ENCODE results near the gene GPR151. TPM values are rescaled to one million over a fixed set of nuclear protein-coding genes. Genes with fewer than 3 reads are reported as not detected.

The GPR151 gene
- total RNA-seq, 3 donors from 2014 or later (not counting 1 experiment from before 2014, with no cell fraction given) = not detected

DNA sequence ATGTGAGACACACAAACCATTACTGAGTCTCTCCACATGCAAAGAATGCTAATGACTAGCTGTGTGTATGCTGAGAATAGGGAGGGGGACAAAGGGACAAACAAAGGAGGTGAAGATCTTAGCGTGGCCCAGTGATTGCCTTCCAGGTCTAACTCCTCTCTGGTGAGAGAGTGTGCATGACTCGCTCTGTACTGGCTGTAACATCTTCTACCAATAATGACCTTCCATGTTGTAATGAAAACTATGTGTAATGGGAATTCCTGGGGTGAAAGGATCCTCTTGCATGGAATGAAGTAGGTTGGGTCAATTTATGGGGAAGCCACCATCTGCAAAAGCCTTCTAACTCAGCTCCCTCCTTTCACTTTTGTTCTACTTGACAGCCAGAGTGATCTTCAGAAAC lies 24.4 kb upstream of the GPR151 start:
- no peaks in the 10 kb centered on the region for H3K36me3 ChIP-seq (ENCODE audit: control insufficient read depth, insufficient read depth, low read length)
- peaks cover 0 to 4% of the 10 kb centered on the region in 2 donors for H3K27me3 Mint-ChIP-seq (ENCODE audit: low read depth in 2 of 2)
- no peak for DNase-seq
- no peak overlapping the region for H3K4me3 ChIP-seq (ENCODE audit: low read length)
- H3K4me1 Mint-ChIP-seq = no peaks in the 10 kb centered on the region
- TF ChIP-seq, protein P1, sequence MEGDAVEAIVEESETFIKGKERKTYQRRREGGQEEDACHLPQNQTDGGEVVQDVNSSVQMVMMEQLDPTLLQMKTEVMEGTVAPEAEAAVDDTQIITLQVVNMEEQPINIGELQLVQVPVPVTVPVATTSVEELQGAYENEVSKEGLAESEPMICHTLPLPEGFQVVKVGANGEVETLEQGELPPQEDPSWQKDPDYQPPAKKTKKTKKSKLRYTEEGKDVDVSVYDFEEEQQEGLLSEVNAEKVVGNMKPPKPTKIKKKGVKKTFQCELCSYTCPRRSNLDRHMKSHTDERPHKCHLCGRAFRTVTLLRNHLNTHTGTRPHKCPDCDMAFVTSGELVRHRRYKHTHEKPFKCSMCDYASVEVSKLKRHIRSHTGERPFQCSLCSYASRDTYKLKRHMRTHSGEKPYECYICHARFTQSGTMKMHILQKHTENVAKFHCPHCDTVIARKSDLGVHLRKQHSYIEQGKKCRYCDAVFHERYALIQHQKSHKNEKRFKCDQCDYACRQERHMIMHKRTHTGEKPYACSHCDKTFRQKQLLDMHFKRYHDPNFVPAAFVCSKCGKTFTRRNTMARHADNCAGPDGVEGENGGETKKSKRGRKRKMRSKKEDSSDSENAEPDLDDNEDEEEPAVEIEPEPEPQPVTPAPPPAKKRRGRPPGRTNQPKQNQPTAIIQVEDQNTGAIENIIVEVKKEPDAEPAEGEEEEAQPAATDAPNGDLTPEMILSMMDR (IDR thresholded peaks at IDR 0.05) = no peak
- no peaks in the 10 kb centered on the region for H3K9me3 ChIP-seq (ENCODE audit: control insufficient read depth, insufficient read depth, low read length)
- ATAC-seq = no peak
- no peaks in the 10 kb centered on the region for H3K9me3 Mint-ChIP-seq
- no peaks in the 10 kb centered on the region for H3K27me3 ChIP-seq (ENCODE audit: control insufficient read depth, insufficient read depth, low read length)
- H3K27ac ChIP-seq (ENCODE audit: low read length) = no peak overlapping the region
- no peaks in the 10 kb centered on the region for H3K36me3 Mint-ChIP-seq
- intact Hi-C loops (cut with micrococcal nuclease) = loop anchor here (10.0 kb wide), 1 partner anchor 124 kb away; no protein-coding TSS in a partner anchor
- no peak overlapping the region for H3K27ac Mint-ChIP-seq
- 92% methylated on average over 1 of the region's 2 CpGs for WGBS (ENCODE audit: insufficient coverage)
- H3K4me3 Mint-ChIP-seq = no peak overlapping the region
- H3K4me1 ChIP-seq (ENCODE audit: control insufficient read depth, insufficient read depth, low read length) = no peaks in the 10 kb centered on the region

DNA sequence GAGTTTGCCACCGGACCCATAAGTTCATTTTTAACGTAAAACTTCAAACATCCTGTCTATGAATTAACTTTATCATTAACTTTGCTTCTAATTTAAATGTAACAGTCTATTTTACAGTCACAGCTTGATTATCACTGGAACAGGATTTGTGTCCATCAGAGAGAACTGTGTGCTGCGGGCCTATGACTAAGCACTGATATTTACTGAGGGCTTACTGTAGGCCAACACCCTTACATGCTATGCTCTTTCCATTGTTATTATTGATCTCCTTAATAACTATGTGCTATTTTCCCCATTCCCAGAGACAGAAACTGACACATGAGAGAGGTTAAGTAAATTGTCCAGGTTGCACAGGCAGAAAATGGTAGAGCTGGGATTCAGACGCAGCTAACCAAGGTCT lies 24.0 kb upstream of the GPR151 start:
- H3K4me1 Mint-ChIP-seq = no peaks in the 10 kb centered on the region
- ATAC-seq (no peak), DNase-seq (no peak)
- no peaks in the 10 kb centered on the region for H3K9me3 Mint-ChIP-seq
- Histone ChIP-seq H3K27me3 (ENCODE audit: control insufficient read depth, insufficient read depth, low read length) (no peaks in the 10 kb centered on the region), H3K36me3 (ENCODE audit: control insufficient read depth, insufficient read depth, low read length) (no peaks in the 10 kb centered on the region), H3K4me1 (ENCODE audit: control insufficient read depth, insufficient read depth, low read length) (no peaks in the 10 kb centered on the region), H3K9me3 (ENCODE audit: control insufficient read depth, insufficient read depth, low read length) (no peaks in the 10 kb centered on the region), H3K4me3 (ENCODE audit: low read length) (no peak overlapping the region), H3K27ac (ENCODE audit: low read length) (no peak overlapping the region)
- no peaks in the 10 kb centered on the region for H3K36me3 Mint-ChIP-seq
- WGBS (ENCODE audit: insufficient coverage) = 97% methylated on average over 4 of the region's 4 CpGs
- no peak overlapping the region for H3K4me3 Mint-ChIP-seq
- peaks cover 0 to 4% of the 10 kb centered on the region in 2 donors for H3K27me3 Mint-ChIP-seq (ENCODE audit: low read depth in 2 of 2)
- intact Hi-C loops (cut with micrococcal nuclease) = loop anchor here (10.0 kb wide), 1 partner anchor 125 kb away; no protein-coding TSS in a partner anchor
- no peak overlapping the region for H3K27ac Mint-ChIP-seq
- TF ChIP-seq, protein P1 (IDR thresholded peaks at IDR 0.05) = no peak

DNA sequence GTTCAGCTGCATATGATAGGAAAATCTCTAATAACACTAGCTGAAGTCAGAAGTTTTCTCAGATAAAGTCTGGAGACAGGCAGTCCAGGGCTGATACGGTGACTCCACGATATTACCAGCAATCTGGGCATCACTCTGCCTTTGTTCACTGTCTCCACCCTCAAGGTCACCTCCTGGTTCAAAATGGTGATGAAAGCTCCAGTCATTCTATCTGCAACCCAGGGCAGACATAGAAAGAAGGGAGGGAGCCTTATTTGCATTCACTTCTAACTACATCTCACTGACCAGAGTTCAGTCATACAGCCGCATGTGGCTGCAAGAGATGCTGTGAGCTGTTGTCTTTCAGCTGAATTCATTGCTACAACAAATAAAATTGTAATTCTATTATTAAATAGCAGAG lies 22.4 kb upstream of the GPR151 start:
- intact Hi-C loops (cut with micrococcal nuclease) = no loop called here
- Mint-ChIP-seq H3K36me3 (no peaks in the 10 kb centered on the region), H3K9me3 (no peaks in the 10 kb centered on the region), H3K27ac (no peak overlapping the region), H3K27me3 (ENCODE audit: low read depth in 2 of 2) (peaks cover 0 to 4% of the 10 kb centered on the region in 2 donors), H3K4me1 (peaks cover 2% of the 10 kb centered on the region in 2 donors), H3K4me3 (no peak overlapping the region)
- no peaks in the 10 kb centered on the region for H3K9me3 ChIP-seq (ENCODE audit: control insufficient read depth, insufficient read depth, low read length)
- DNase-seq (no peak), ATAC-seq (no peak)
- no peaks in the 10 kb centered on the region for H3K36me3 ChIP-seq (ENCODE audit: control insufficient read depth, insufficient read depth, low read length)
- WGBS (ENCODE audit: insufficient coverage) = 87% methylated on average over 2 of the region's 3 CpGs
- no peaks in the 10 kb centered on the region for H3K27me3 ChIP-seq (ENCODE audit: control insufficient read depth, insufficient read depth, low read length)
- no peak overlapping the region for H3K27ac ChIP-seq (ENCODE audit: low read length)
- no peaks in the 10 kb centered on the region for H3K4me1 ChIP-seq (ENCODE audit: control insufficient read depth, insufficient read depth, low read length)
- TF ChIP-seq, protein P1 (IDR thresholded peaks at IDR 0.05) = no peak
- no peak overlapping the region for H3K4me3 ChIP-seq (ENCODE audit: low read length)

DNA sequence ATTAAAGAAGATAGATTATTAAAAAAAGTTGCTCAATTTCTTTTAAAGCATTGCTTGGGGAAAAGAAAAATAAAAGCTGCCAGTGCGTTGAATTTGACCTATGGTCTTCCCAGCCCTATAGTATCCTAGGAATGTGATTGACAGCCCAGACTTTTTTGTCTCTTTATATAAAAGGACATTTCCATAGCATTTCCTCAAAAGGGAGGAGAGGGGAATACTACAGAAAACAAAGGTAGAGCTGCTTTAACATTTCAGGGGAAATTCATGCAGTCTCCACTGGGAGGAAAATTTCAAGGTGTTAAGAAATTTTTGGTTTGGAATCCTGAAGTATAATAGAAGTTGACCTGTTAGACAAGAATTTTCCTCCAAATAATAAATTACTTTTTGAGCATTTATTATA lies 17.9 kb upstream of the GPR151 start:
- TF ChIP-seq, protein P1 (IDR thresholded peaks at IDR 0.05) = no peak
- Mint-ChIP-seq H3K9me3 (no peaks in the 10 kb centered on the region), H3K4me3 (no peak overlapping the region), H3K36me3 (no peaks in the 10 kb centered on the region), H3K4me1 (peaks cover 6% of the 10 kb centered on the region in 2 donors), H3K27ac (no peak overlapping the region), H3K27me3 (ENCODE audit: low read depth in 2 of 2) (no peaks in the 10 kb centered on the region)
- no peak overlapping the region for H3K27ac ChIP-seq (ENCODE audit: low read length)
- no peaks in the 10 kb centered on the region for H3K36me3 ChIP-seq (ENCODE audit: control insufficient read depth, insufficient read depth, low read length)
- DNase-seq (no peak), ATAC-seq (no peak)
- H3K9me3 ChIP-seq (ENCODE audit: control insufficient read depth, insufficient read depth, low read length) = no peaks in the 10 kb centered on the region
- no peak overlapping the region for H3K4me3 ChIP-seq (ENCODE audit: low read length)
- WGBS (ENCODE audit: insufficient coverage) = no CpG with 5 or more reads among the region's 1 CpG
- intact Hi-C loops (cut with micrococcal nuclease) = loop anchor here (1.0 kb wide), 1 partner anchor 655 kb away; no protein-coding TSS in a partner anchor
- H3K4me1 ChIP-seq (ENCODE audit: control insufficient read depth, insufficient read depth, low read length) = no peaks in the 10 kb centered on the region
- H3K27me3 ChIP-seq (ENCODE audit: control insufficient read depth, insufficient read depth, low read length) = no peaks in the 10 kb centered on the region
